Body of pancreas (tissue), 4 donors: ENCODE data around the gene ZC3H18.

Source experiments
- CTCF ChIP-seq, 7 experiments: fragments of 450-650 bp in 4 of 7; fragments of 200-600 bp in 3 of 7; sonication (generic) in 3 of 7; IDR thresholded peaks; one replicate each; pipeline ENCODE4 v1.5.1; 2016 to 2019; ENCODE audit warnings: antibody characterized with exemption in 7 of 7
- POLR2A ChIP-seq, 3 donors: fragments of 450-650 bp; IDR thresholded peaks; one replicate each; pipeline ENCODE4 v1.6.1; 2016; ENCODE audit warnings: antibody characterized with exemption in 3 of 3, mild to moderate bottlenecking in 2 of 3

- TF ChIP-seq CTCF (IDR thresholded peaks at IDR 0.05) (no peak), POLR2A (IDR thresholded peaks at IDR 0.05) (no peak)
These were observed 45.1 kb upstream of the ZC3H18 start for GRCh38 chr16:88524973-88525662.
